K562 (cell line): ENCODE measurements around the gene GORASP1. TPM values are rescaled to one million over a fixed set of nuclear protein-coding genes. Genes with fewer than 3 reads are reported as not detected.

Experiments used
- ARID1B ChIP-seq: fragments of 450-650 bp; IDR thresholded peaks from 2 replicates; pipeline ENCODE4 v1.6.1; 2016; ENCODE audit warnings: antibody characterized with exemption, mild to moderate bottlenecking, inconsistent platforms
- CBX1 ChIP-seq: sonication (generic); IDR thresholded peaks from 2 replicates; pipeline ENCODE4 v1.6.1; 2016; ENCODE audit warnings: antibody characterized with exemption, low read depth, mild to moderate bottlenecking
- CEBPB ChIP-seq: fragments of 450-650 bp; IDR thresholded peaks from 2 replicates; pipeline ENCODE4 v1.6.1; 2016; ENCODE audit warnings: missing genetic modification characterization, missing compliant biosample characterization
- CREB1 ChIP-seq, 2 experiments: sonication (generic) in 1 of 2; formaldehyde crosslinking in 1 of 2; IDR thresholded peaks; 2 replicates each; pipeline versions ENCODE4 v1.6.1 to v1.8.0; 2012 to 2022; ENCODE audit warnings: inconsistent platforms in 1 of 2, mild to moderate bottlenecking in 1 of 2, missing genetic modification reagents in 1 of 2, moderate library complexity in 1 of 2
- DNMT1 ChIP-seq: fragments of 450-650 bp; IDR thresholded peaks from 2 replicates; pipeline ENCODE4 v1.6.1; 2016; ENCODE audit warnings: antibody characterized with exemption, mild to moderate bottlenecking
- ETV6 ChIP-seq, 3 experiments: fragments of 150-350 bp in 1 of 3; sonication (generic) in 1 of 3; formaldehyde crosslinking in 1 of 3; IDR thresholded peaks; 2 replicates each; pipeline versions ENCODE4 v1.6.1 to v1.8.0; 2014 to 2022; ENCODE audit warnings: borderline replicate concordance in 2 of 3, low read depth in 2 of 3, antibody characterized with exemption in 1 of 3, low read length in 1 of 3, mild to moderate bottlenecking in 1 of 3, missing genetic modification reagents in 1 of 3
- FOS ChIP-seq: IDR thresholded peaks from 3 replicates; pipeline ENCODE4 v1.6.1; 2011; ENCODE audit not compliant: insufficient read length; ENCODE audit errors: extremely low read depth
- GATAD2B ChIP-seq: fragments of 450-650 bp; IDR thresholded peaks from 2 replicates; pipeline ENCODE4 v1.6.1; 2017; ENCODE audit warnings: mild to moderate bottlenecking, borderline replicate concordance
- GTF2E2 ChIP-seq: fragments of 200-800 bp; sonication (Bioruptor generic); IDR thresholded peaks from 2 replicates; pipeline ENCODE4 v1.6.1; 2016; ENCODE audit warnings: missing genetic modification characterization, missing compliant biosample characterization
- GTF2F1 ChIP-seq: IDR thresholded peaks from 2 replicates; pipeline ENCODE4 v1.6.1; 2011; ENCODE audit warnings: low read depth, low read length, improper control_type of control experiment
- NCOR1 ChIP-seq: fragments of 450-650 bp; IDR thresholded peaks from 2 replicates; pipeline ENCODE4 v1.6.1; 2016; ENCODE audit warnings: mild to moderate bottlenecking, moderate library complexity
- NR1H2 ChIP-seq: sonication (generic); formaldehyde crosslinking; IDR thresholded peaks from 2 replicates; pipeline ENCODE4 v1.4.0; 2020; ENCODE audit warnings: mild to moderate bottlenecking, missing genetic modification reagents
- PCBP1 ChIP-seq: fragments of 200-400 bp; formaldehyde crosslinking; IDR thresholded peaks from 2 replicates; pipeline ENCODE4 v1.6.1; 2018; ENCODE audit warnings: mild to moderate bottlenecking, low read depth, low read length; ENCODE audit not compliant: poor library complexity, severe bottlenecking
- PKNOX1 ChIP-seq: fragments of 450-650 bp; IDR thresholded peaks from 2 replicates; pipeline ENCODE4 v1.6.1; 2016
- POLR2H ChIP-seq: IDR thresholded peaks from 2 replicates; pipeline ENCODE4 v1.6.1; 2016; ENCODE audit warnings: missing genetic modification characterization, low read depth, mild to moderate bottlenecking, control low read depth, missing compliant biosample characterization, moderate library complexity
- RBM39 ChIP-seq: fragments of 200-400 bp; formaldehyde crosslinking; optimal IDR thresholded peaks from 2 replicates; pipeline ENCODE3; 2018; ENCODE audit warnings: low read depth, low read length
- RFX7 ChIP-seq: fragments of 250-450 bp; sonication (Bioruptor Pico); IDR thresholded peaks from 2 replicates; pipeline ENCODE4 v1.5.1; 2021; ENCODE audit warnings: mild to moderate bottlenecking
- RHOXF2B ChIP-seq: fragments of 250-450 bp; sonication (Bioruptor Pico); conservative IDR thresholded peaks from 2 replicates; pipeline ENCODE4 v1.5.1; 2021
- SRSF9 ChIP-seq: fragments of 200-400 bp; formaldehyde crosslinking; IDR thresholded peaks from 2 replicates; pipeline ENCODE4 v1.6.1; 2017; ENCODE audit warnings: low read depth, low read length, borderline replicate concordance
- TBP ChIP-seq: optimal IDR thresholded peaks from 2 replicates; pipeline ENCODE3; 2011; ENCODE audit warnings: low read depth, low read length, improper control_type of control experiment
- THRB ChIP-seq: fragments of 450-650 bp; formaldehyde crosslinking; conservative IDR thresholded peaks from 2 replicates; pipeline ENCODE4 v1.4.0; 2022; ENCODE audit warnings: mild to moderate bottlenecking, missing genetic modification characterization
- XRCC4 ChIP-seq: IDR thresholded peaks from one replicate; pipeline ENCODE4 v1.6.1; 2011; ENCODE audit not compliant: insufficient read depth, insufficient read length; ENCODE audit errors: extremely low read depth
- ZNF217 ChIP-seq: sonication (generic); formaldehyde crosslinking; IDR thresholded peaks from 2 replicates; pipeline ENCODE4 v1.8.0; 2022; ENCODE audit warnings: mild to moderate bottlenecking, missing genetic modification reagents
- ZNF263 ChIP-seq: sonication (generic); formaldehyde crosslinking; IDR thresholded peaks from 2 replicates; pipeline ENCODE4 v1.8.0; 2022; ENCODE audit warnings: mild to moderate bottlenecking, missing genetic modification reagents, borderline replicate concordance
- ZNF274 ChIP-seq: IDR thresholded peaks from 2 replicates; pipeline ENCODE4 v1.6.1; 2011; ENCODE audit warnings: low read depth, mild to moderate bottlenecking, low read length, moderate library complexity, borderline replicate concordance
- ZNF584 ChIP-seq: fragments of 200-800 bp; sonication (Bioruptor generic); IDR thresholded peaks from 2 replicates; pipeline ENCODE4 v1.6.1; 2016; ENCODE audit warnings: low read depth, mild to moderate bottlenecking, missing genetic modification characterization, missing compliant biosample characterization
- ZNF696 ChIP-seq: fragments of 250-450 bp; sonication (Bioruptor Pico); conservative IDR thresholded peaks from 2 replicates; pipeline ENCODE4 v1.4.0; 2020; ENCODE audit warnings: mild to moderate bottlenecking, moderate library complexity
- ZSCAN32 ChIP-seq: fragments of 450-650 bp; formaldehyde crosslinking; IDR thresholded peaks from 2 replicates; pipeline ENCODE4 v1.4.0; 2020; ENCODE audit warnings: mild to moderate bottlenecking, moderate library complexity
- polyA plus RNA-seq, 8 experiments: library from polyadenylated mRNA; depleted of rRNA in 4 of 8; stranded (reverse) in 5 of 8; unstranded in 3 of 8; fragments of >200 nt; fragmentation: Nextera tagmentation in 2 of 8; fragmentation: Illumina TruSeq in 1 of 8; extraction: Ambion mirVana in 2 of 8; extraction: Trizol in 1 of 8; gene quantifications; 2 replicates each; pipeline versions ENCODE4 v1.2.1 to v1.2.3, GENCODE V29; 2011 to 2014; ENCODE audit warnings: inconsistent platforms in 1 of 8, missing spikeins in 1 of 8
- total RNA-seq, 7 experiments: library from RNA; depleted of rRNA in 6 of 7; stranded (reverse); fragments of >200 nt in 6 of 7; fragmentation: Illumina TruSeq in 2 of 7; extraction: Trizol in 2 of 7; gene quantifications; 2 replicates each; pipeline versions ENCODE4 v1.2.1 to v1.2.3, GENCODE V29; 2011 to 2021; ENCODE audit warnings: low replicate concordance in 1 of 7

GORASP1 gene
- total and polyA plus RNA-seq, 9 of the 15 experiments (the other 6 are each of a cell fraction or from before 2014, with no cell fraction given) = 8.4 to 87.9 (median 67.6) TPM

- TF ChIP-seq PKNOX1 = no peak
- no peak for TF ChIP-seq DNMT1
- TF ChIP-seq FOS = no peak
- TF ChIP-seq RHOXF2B = no peak
- no peak for TF ChIP-seq ZNF217 (CRISPR knock-in tag)
- no peak for TF ChIP-seq SRSF9
- no peak; the same call in 1 of the 2 replicates for TF ChIP-seq GATAD2B
- no peak for TF ChIP-seq ZNF584 (CRISPR knock-in tag)
- TF ChIP-seq CEBPB (tag) = no peak
- no peak for TF ChIP-seq GTF2E2 (tag)
- TF ChIP-seq THRB (CRISPR knock-in tag) = no peak
- no peak for TF ChIP-seq XRCC4
- TF ChIP-seq RFX7 = no peak
- peak; percentile 93 for TF ChIP-seq CREB1 (IDR thresholded peaks at IDR 0.05)
- peak; percentile 95 for TF ChIP-seq CREB1 (CRISPR knock-in tag; IDR thresholded peaks at IDR 0.05)
- TF ChIP-seq ZNF263 (CRISPR knock-in tag) = peak; percentile 52; the same call in 1 of the 2 replicates
- no peak; a peak in 1 of 4 replicates for TF ChIP-seq ETV6 (IDR thresholded peaks at IDR 0.05; ENCODE audit: borderline replicate concordance in 1 of 2, low read depth in 2 of 2, low read length in 1 of 2)
- no peak for TF ChIP-seq ETV6 (CRISPR knock-in tag; IDR thresholded peaks at IDR 0.05; ENCODE audit: borderline replicate concordance)
- TF ChIP-seq NCOR1 = no peak
- no peak for TF ChIP-seq ZSCAN32
- TF ChIP-seq CBX1 = peak; percentile 31; the same call in 1 of the 2 replicates
- no peak for TF ChIP-seq PCBP1
- peak; percentile 22 for TF ChIP-seq TBP
- no peak for TF ChIP-seq ZNF696 (CRISPR knock-in tag)
- no peak for TF ChIP-seq GTF2F1
- TF ChIP-seq RBM39 = no peak
- TF ChIP-seq POLR2H = no peak
- no peak for TF ChIP-seq ARID1B
- TF ChIP-seq NR1H2 (CRISPR knock-in tag) = no peak
- no peak for TF ChIP-seq ZNF274
Observed at GRCh38 chr3:39107388-39108199, at the start of gene GORASP1, which contains the start of gene TTC21A (continued).
